ENCODE data around the gene ACIN1.

Gene ACIN1

DNA sequence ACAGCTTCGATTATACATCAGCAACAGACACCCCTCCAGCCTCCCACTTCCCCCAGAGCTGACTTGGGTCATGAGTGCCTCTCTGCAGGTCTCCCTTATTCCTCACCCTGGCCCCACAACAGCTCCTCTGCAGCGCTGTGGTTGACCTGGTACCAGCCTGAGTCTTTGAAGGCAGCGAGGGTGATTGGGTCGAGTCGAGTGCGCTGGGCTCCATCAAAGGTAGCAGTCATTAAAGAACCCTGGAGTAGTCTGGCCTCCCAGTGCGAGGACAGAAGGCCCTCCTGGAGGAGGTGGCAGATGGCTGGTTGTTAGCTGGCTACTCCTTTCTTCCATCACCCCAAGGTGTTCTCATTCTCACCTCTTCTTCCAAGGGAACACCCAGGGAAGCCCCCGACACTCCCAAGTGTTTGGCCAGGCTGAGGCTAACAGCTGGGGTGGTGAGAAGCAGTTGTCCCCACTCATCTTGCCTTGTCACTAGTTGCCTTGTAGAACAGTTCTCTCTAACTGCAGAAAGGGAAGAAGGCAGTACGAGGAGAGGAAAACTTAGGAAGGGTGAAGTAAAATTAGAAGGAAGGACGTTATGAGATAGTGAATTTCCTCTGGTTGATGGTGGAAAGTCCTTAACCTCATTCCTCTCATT is 7.2 kb upstream of the ACIN1 start:
- DNase-seq (ENCODE audit: extremely low read depth, low read depth) = no peak
- H3K4me3 ChIP-seq (replicated peaks; ENCODE audit: low read depth, low read length) = no peak overlapping the region
- no peak for TF ChIP-seq CTCF (IDR thresholded peaks at IDR 0.05; ENCODE audit: low read depth, low read length, missing control alignments)

DNA sequence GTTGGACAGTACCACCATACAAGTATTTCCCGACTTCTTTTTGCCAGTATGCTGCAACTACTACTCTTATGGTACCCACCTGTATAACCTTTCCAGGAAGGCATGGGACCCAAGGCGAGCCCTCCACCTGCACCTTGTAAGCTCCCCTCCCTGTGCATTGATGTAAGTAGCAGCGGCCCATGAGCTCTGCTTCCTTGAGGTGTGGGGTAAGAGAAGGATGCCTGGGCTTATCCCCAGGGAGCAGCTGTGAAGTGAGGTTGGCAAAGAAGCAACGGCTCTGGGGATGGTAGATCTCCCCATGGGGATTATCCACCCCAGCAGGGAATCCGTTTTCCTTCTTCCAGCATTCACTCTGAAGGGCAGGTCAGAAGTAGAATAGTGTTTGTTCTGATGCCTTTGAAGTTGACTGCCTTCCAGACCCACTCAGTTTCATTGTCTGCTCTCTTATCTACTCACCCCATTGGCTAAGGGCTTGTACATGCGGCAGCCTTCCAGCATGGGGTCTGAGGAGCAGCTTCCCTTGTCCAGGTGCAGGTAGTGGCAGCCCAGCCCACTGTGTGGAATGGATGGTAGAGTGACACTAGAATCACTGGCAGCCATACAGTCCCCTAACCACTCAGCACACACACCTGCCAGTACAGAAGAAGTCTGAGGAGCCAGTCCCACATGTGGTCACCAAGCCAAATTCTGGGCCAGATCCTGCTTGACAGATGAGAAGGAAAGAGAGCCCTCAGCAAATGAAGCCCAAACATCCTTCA is 6.5 kb upstream of the ACIN1 start:
- DNase-seq (ENCODE audit: extremely low read depth, low read depth) = no peak
- no peak overlapping the region for H3K4me3 ChIP-seq (replicated peaks; ENCODE audit: low read depth, low read length)
- no peak for TF ChIP-seq CTCF (IDR thresholded peaks at IDR 0.05; ENCODE audit: low read depth, low read length, missing control alignments)

DNA sequence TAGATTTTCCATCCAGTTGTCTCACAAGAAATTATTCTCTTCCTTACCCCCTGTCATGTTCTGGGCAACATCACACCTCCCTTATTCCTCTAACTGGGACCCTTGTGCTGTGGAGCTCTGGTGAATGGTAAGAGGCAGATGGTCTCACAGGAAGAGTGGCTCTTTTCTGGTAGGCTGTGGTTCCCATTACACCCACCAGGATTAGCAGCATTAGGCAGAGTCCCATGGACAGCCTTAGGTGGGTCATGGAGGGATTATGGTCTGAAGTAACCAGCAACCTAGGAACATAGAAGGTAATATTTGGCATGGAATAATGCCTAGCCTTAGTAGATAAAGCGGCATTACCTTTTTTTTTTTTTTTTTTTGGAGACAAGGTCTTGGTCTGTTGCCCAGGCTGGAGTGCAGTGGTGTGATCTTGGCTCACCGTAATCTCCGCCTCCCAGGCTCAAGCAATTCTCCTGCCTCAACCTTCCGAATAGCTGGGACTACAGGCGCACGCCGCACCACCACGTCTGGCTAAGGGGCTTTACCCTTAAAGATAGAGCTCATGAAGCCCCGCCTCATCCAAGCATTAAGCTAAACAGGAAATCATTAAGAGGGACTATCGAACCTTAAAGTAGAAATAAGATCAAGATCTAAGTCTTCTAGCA is 4.4 kb upstream of the ACIN1 start:
- H3K4me3 ChIP-seq (replicated peaks; ENCODE audit: low read depth, low read length) = no peak overlapping the region
- no peak for TF ChIP-seq CTCF (IDR thresholded peaks at IDR 0.05; ENCODE audit: low read depth, low read length, missing control alignments)
- no peak for DNase-seq (ENCODE audit: extremely low read depth, low read depth)

- no peak overlapping the region for H3K4me3 ChIP-seq (replicated peaks; ENCODE audit: low read depth, low read length)
- no peak for DNase-seq (ENCODE audit: extremely low read depth, low read depth)
- no peak for TF ChIP-seq CTCF (IDR thresholded peaks at IDR 0.05; ENCODE audit: low read depth, low read length, missing control alignments)
Observed at GRCh38 chr14:23097786-23098185, 2.9 kb upstream of the ACIN1 start.

DNA sequence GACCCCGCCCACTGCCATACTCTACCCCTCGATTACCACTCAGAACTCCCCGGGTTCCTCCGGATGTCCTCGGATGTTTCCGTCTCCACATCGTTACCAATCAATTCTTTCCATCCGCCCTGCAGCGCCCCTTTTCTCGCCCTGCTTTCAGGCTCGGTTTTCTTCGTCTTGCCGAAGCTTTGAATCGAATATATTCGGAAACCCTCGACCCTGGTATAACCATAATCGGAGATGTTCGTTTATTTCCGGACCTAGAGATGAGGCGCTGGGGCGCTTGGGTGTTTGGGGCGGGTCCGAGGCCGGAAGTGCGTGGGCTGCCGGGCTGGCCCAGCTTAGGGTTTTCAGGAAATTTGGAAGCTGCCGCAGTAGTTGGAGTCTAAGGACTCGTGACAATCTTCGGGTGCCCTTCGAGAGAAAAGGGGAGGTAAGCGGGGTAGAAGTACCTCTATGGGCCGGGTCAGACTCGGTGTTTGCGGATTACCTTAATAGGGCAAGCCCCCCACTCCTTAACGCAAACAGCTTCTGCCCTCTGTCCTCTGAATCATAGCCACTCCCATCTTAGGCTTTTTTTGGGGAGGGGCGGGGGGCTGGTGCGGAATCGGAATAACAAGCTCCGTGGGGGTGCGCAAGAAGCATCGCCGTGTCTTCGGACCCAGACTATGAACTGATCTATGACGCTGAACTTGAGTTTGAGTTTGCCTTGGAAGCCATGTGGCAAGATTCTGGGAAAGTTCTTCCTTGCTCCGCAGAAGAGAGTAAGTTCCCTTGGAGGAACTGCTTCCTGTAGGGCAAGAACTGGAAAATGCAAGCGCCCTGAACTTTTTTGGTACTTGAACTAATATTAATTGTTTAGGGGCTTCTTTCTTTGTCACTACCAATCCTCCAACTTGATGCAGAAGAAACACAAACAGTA is 516 bp upstream of the ACIN1 start, which contains the start of gene C14orf119:
Gene C14orf119, plus strand, starts transcription at position 310 of the 913 bp plus-strand sequence. CDS start 2,154 bp downstream, outside the sequence.
- DNase-seq (ENCODE audit: extremely low read depth, low read depth) = peak; percentile 98
- TF ChIP-seq CTCF (IDR thresholded peaks at IDR 0.05; ENCODE audit: low read depth, low read length, missing control alignments) = no peak
- peak within 1 kb of the TSS; percentile 94 for H3K4me3 ChIP-seq (replicated peaks; ENCODE audit: low read depth, low read length)

GRCh38 chr14:23093991-23094665 is 808 bp downstream of the ACIN1 start:
- DNase-seq (ENCODE audit: extremely low read depth, low read depth) = no peak
- peak overlapping the region; percentile 94 for H3K4me3 ChIP-seq (replicated peaks; ENCODE audit: low read depth, low read length)
- TF ChIP-seq CTCF (IDR thresholded peaks at IDR 0.05; ENCODE audit: low read depth, low read length, missing control alignments) = no peak
